HepG2 (cell line): ENCODE data around the gene TBX10. TPM values are rescaled to one million over a fixed set of nuclear protein-coding genes. Genes with fewer than 3 reads are reported as not detected.

Experiments used
- AKAP8 ChIP-seq: sonication (generic); formaldehyde crosslinking; IDR thresholded peaks from 2 replicates; pipeline ENCODE4 v1.5.1; 2020; ENCODE audit warnings: mild to moderate bottlenecking, missing genetic modification reagents
- ARHGAP35 ChIP-seq: sonication (generic); formaldehyde crosslinking; IDR thresholded peaks from 2 replicates; pipeline ENCODE4 v1.9.0; 2022; ENCODE audit warnings: mild to moderate bottlenecking, inconsistent platforms, moderate library complexity, missing genetic modification reagents, borderline replicate concordance
- HDAC6 ChIP-seq: fragments of 200-600 bp; sonication (generic); IDR thresholded peaks from 2 replicates; pipeline ENCODE4 v1.7.0; 2017; ENCODE audit warnings: mild to moderate bottlenecking, antibody characterized with exemption, low read length, low read depth
- HNF1A ChIP-seq, 2 experiments: sonication (generic) in 1 of 2; formaldehyde crosslinking in 1 of 2; IDR thresholded peaks; 2 replicates each; pipeline versions ENCODE4 v1.4.0 to v1.6.1; 2016 to 2020; ENCODE audit warnings: borderline replicate concordance in 1 of 2, low read depth in 1 of 2, mild to moderate bottlenecking in 1 of 2, missing genetic modification reagents in 1 of 2
- POLR2AphosphoS5 ChIP-seq: IDR thresholded peaks from 2 replicates; pipeline ENCODE4 v1.6.1; 2012; ENCODE audit warnings: low read depth, low read length
- SMC3 ChIP-seq: IDR thresholded peaks from 2 replicates; pipeline ENCODE4 v1.6.1; 2011; ENCODE audit warnings: low read length, improper control_type of control experiment
- ZNF260 ChIP-seq: sonication (generic); formaldehyde crosslinking; IDR thresholded peaks from 2 replicates; pipeline ENCODE4 v1.4.0; 2020; ENCODE audit warnings: missing genetic modification reagents, low read depth, mild to moderate bottlenecking, borderline replicate concordance
- ZNF292 ChIP-seq: sonication (generic); formaldehyde crosslinking; IDR thresholded peaks from 2 replicates; pipeline ENCODE4 v1.8.1; 2022; ENCODE audit warnings: mild to moderate bottlenecking, low read depth, missing genetic modification reagents, borderline replicate concordance
- ZNF510 ChIP-seq: sonication (generic); formaldehyde crosslinking; IDR thresholded peaks from 2 replicates; pipeline ENCODE4 v1.4.0; 2020; ENCODE audit warnings: low read depth, mild to moderate bottlenecking, missing genetic modification reagents
- ZNF782 ChIP-seq: sonication (generic); formaldehyde crosslinking; IDR thresholded peaks from 2 replicates; pipeline ENCODE4 v1.4.0; 2020; ENCODE audit warnings: missing genetic modification reagents, mild to moderate bottlenecking, borderline replicate concordance
- ZNF784 ChIP-seq: sonication (generic); formaldehyde crosslinking; IDR thresholded peaks from 2 replicates; pipeline ENCODE4 v1.5.1; 2020; ENCODE audit warnings: missing genetic modification reagents, mild to moderate bottlenecking, borderline replicate concordance
- polyA plus RNA-seq, 8 experiments: library from polyadenylated mRNA; depleted of rRNA in 3 of 8; stranded (reverse) in 7 of 8; unstranded in 1 of 8; fragments of >200 nt; fragmentation: Illumina TruSeq in 4 of 8; extraction: Trizol in 4 of 8; gene quantifications; 2 replicates each; pipeline versions ENCODE4 v1.2.1 to v1.2.3, GENCODE V29; 2011 to 2016; ENCODE audit warnings: low read depth in 4 of 8, missing spikeins in 1 of 8, mixed read lengths in 1 of 8; ENCODE audit not compliant: insufficient read depth in 1 of 8
- total RNA-seq, 5 experiments: library from RNA; depleted of rRNA; stranded (reverse); fragments of >200 nt; fragmentation: Illumina TruSeq; extraction: Trizol; gene quantifications; 2 replicates each; pipeline ENCODE4 v1.2.3, GENCODE V29; 2016; ENCODE audit warnings: low read depth in 1 of 5
- TF ChIP-seq, protein P1 (sequence below): sonication (generic); formaldehyde crosslinking; IDR thresholded peaks from 2 replicates; pipeline ENCODE4 v1.8.1; 2023; ENCODE audit warnings: mild to moderate bottlenecking, missing genetic modification reagents
- TF ChIP-seq, protein P2 (sequence below): sonication (generic); formaldehyde crosslinking; IDR thresholded peaks from 2 replicates; pipeline ENCODE4 v1.5.1; 2020; ENCODE audit warnings: mild to moderate bottlenecking, missing genetic modification reagents, moderate library complexity
- TF ChIP-seq, protein P3 (sequence below): sonication (generic); formaldehyde crosslinking; IDR thresholded peaks from 2 replicates; pipeline ENCODE4 v1.4.0; 2020; ENCODE audit warnings: missing genetic modification reagents

TBX10 gene
- total and polyA plus RNA-seq, 2 of the 13 experiments (the other 11 are each of a cell fraction or from before 2014, with no cell fraction given) = 0.27 to 1.7 TPM

GRCh38 chr11:67613960-67614715 lies 25.4 kb downstream of the TBX10 start (continued):
- TF ChIP-seq, protein P1, sequence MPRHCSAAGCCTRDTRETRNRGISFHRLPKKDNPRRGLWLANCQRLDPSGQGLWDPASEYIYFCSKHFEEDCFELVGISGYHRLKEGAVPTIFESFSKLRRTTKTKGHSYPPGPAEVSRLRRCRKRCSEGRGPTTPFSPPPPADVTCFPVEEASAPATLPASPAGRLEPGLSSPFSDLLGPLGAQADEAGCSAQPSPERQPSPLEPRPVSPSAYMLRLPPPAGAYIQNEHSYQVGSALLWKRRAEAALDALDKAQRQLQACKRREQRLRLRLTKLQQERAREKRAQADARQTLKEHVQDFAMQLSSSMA (CRISPR knock-in tag) = 0 out of 2 replicates have a peak, but pooled peaks have one; percentile 27
- TF ChIP-seq HDAC6 (no peak), ZNF260 (CRISPR knock-in tag) (no peak), HNF1A (IDR thresholded peaks at IDR 0.05; ENCODE audit: low read depth) (no peak), HNF1A (CRISPR knock-in tag; IDR thresholded peaks at IDR 0.05; ENCODE audit: borderline replicate concordance) (0 out of 2 replicates have a peak, but pooled peaks have one; percentile 18), POLR2AphosphoS5 (0 out of 2 replicates have a peak, but pooled peaks have one; percentile 25), AKAP8 (peak; percentile 52; the same call in 1 of the 2 replicates), ZNF292 (CRISPR knock-in tag) (no peak), ZNF510 (CRISPR knock-in tag) (0 out of 2 replicates have a peak, but pooled peaks have one; percentile 46), ZNF782 (CRISPR knock-in tag) (0 out of 2 replicates have a peak, but pooled peaks have one; percentile 18), ARHGAP35 (no peak), SMC3 (peak; percentile 32; the same call in 1 of the 2 replicates), ZNF784 (CRISPR knock-in tag) (no peak)
- TF ChIP-seq, protein P2, sequence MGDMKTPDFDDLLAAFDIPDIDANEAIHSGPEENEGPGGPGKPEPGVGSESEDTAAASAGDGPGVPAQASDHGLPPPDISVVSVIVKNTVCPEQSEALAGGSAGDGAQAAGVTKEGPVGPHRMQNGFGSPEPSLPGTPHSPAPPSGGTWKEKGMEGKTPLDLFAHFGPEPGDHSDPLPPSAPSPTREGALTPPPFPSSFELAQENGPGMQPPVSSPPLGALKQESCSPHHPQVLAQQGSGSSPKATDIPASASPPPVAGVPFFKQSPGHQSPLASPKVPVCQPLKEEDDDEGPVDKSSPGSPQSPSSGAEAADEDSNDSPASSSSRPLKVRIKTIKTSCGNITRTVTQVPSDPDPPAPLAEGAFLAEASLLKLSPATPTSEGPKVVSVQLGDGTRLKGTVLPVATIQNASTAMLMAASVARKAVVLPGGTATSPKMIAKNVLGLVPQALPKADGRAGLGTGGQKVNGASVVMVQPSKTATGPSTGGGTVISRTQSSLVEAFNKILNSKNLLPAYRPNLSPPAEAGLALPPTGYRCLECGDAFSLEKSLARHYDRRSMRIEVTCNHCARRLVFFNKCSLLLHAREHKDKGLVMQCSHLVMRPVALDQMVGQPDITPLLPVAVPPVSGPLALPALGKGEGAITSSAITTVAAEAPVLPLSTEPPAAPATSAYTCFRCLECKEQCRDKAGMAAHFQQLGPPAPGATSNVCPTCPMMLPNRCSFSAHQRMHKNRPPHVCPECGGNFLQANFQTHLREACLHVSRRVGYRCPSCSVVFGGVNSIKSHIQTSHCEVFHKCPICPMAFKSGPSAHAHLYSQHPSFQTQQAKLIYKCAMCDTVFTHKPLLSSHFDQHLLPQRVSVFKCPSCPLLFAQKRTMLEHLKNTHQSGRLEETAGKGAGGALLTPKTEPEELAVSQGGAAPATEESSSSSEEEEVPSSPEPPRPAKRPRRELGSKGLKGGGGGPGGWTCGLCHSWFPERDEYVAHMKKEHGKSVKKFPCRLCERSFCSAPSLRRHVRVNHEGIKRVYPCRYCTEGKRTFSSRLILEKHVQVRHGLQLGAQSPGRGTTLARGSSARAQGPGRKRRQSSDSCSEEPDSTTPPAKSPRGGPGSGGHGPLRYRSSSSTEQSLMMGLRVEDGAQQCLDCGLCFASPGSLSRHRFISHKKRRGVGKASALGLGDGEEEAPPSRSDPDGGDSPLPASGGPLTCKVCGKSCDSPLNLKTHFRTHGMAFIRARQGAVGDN = peak; percentile 22; the same call in 1 of the 2 replicates
- TF ChIP-seq, protein P3, sequence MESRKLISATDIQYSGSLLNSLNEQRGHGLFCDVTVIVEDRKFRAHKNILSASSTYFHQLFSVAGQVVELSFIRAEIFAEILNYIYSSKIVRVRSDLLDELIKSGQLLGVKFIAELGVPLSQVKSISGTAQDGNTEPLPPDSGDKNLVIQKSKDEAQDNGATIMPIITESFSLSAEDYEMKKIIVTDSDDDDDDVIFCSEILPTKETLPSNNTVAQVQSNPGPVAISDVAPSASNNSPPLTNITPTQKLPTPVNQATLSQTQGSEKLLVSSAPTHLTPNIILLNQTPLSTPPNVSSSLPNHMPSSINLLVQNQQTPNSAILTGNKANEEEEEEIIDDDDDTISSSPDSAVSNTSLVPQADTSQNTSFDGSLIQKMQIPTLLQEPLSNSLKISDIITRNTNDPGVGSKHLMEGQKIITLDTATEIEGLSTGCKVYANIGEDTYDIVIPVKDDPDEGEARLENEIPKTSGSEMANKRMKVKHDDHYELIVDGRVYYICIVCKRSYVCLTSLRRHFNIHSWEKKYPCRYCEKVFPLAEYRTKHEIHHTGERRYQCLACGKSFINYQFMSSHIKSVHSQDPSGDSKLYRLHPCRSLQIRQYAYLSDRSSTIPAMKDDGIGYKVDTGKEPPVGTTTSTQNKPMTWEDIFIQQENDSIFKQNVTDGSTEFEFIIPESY (CRISPR knock-in tag) = peak; percentile 24; the same call in 1 of the 2 replicates
